Measurements from ENCODE around the gene TTC17.
"Not testable (repeated sequence)": the region's sequence is repeated elsewhere in the genome, so short reads cannot be mapped to it uniquely, and the experiment has no call there.

Gene TTC17, protein sequence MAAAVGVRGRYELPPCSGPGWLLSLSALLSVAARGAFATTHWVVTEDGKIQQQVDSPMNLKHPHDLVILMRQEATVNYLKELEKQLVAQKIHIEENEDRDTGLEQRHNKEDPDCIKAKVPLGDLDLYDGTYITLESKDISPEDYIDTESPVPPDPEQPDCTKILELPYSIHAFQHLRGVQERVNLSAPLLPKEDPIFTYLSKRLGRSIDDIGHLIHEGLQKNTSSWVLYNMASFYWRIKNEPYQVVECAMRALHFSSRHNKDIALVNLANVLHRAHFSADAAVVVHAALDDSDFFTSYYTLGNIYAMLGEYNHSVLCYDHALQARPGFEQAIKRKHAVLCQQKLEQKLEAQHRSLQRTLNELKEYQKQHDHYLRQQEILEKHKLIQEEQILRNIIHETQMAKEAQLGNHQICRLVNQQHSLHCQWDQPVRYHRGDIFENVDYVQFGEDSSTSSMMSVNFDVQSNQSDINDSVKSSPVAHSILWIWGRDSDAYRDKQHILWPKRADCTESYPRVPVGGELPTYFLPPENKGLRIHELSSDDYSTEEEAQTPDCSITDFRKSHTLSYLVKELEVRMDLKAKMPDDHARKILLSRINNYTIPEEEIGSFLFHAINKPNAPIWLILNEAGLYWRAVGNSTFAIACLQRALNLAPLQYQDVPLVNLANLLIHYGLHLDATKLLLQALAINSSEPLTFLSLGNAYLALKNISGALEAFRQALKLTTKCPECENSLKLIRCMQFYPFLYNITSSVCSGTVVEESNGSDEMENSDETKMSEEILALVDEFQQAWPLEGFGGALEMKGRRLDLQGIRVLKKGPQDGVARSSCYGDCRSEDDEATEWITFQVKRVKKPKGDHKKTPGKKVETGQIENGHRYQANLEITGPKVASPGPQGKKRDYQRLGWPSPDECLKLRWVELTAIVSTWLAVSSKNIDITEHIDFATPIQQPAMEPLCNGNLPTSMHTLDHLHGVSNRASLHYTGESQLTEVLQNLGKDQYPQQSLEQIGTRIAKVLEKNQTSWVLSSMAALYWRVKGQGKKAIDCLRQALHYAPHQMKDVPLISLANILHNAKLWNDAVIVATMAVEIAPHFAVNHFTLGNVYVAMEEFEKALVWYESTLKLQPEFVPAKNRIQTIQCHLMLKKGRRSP
- 187 to 192 reads per million in 2 donors for total RNA-seq

DNA sequence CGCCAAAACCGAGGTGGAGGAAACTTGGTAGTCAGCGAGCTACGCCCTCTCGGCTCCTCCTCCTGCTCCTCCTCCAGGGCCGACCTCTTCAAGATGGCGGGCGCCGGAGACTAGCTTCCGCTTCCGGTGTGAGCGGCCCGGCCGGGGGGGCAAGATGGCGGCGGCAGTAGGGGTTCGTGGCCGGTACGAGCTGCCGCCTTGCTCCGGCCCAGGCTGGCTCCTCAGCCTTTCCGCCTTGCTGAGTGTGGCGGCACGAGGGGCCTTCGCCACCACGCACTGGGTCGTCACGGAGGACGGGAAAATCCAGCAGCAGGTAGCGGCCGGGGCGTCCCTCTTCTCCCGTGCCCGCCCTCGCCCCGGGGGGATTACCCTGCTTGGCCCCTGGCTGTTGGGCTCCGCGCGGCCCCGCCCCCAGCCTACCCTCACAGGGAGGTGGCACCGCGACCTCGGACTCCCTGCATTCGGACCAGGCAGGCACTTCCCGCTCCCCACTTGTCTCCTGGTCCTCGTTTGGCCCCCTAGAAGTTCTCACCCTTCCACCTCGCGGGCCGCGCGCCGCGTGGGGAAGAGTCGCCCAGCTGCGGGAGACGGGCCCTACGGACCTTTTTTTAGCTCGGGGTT is at the start of gene TTC17:
Gene TTC17 (plus strand): TSS at position 120 of the 621 bp plus-strand sequence. CDS start 35 bp downstream, at position 155.
- DNase-seq, result peak; percentile 81

DNA sequence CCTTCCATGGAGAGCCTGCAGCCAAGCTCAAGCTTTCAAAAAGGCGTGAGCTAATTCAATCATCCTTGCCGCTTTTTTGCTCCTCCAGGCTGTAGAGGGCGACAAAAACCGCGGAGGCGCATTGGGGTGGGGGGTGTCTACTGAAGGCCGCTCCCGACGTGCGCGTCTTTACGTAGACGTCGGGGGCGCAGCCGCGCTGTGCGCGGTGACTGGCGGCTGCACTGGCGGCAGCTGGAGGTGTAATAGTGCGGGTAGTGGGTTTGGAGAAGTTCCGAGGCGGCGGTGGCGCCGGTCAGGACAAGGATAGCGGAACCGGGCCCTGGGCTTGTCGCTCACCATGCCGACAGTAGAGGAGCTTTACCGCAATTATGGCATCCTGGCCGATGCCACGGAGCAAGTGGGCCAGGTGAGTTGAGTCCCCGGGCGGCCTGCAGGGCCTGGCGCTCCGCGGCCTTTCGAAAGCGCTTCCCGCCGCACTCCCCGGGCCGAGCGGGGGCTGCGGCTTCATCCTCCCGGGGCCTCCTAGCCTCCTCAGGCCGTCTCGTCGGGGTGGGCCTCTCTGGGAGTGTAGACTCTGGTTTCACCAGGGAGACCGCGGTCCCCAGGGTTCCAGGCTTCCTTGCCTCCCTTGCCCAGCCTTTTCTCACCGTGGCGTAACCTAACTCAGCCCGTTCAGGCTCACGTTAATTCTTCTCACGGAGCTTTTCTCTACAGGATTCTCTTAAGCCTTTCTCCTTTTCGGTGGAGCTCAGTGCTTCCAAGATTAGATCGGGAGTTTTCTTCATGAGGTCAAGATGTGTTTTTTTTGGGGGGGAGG is 46.7 kb upstream of the TTC17 start, which contains the start of gene API5:
Gene API5 (plus strand): TSS at position 206 of the 817 bp plus-strand sequence. CDS start 132 bp downstream, at position 338.
- DNase-seq, result peak; percentile 82

DNA sequence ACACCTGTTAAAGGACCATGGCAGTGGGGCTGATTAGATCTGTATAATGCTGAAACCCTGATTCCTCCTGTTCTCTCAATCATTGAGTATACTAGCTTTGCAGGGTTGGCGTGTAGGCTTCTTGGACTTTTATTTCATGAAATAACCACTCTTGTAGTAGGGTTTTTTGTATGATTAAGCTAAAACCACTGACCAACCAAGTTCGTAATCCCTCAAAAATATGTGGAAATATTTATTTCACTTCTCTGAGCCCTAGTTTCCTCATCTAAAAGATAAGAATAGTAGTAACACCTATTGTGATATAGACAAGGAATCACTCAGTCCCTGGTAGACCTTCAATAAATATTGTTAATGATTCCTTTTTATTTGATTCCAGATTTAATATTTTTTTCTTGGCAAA is 42.8 kb upstream of the TTC17 start:
- DNase-seq, result no peak

DNA sequence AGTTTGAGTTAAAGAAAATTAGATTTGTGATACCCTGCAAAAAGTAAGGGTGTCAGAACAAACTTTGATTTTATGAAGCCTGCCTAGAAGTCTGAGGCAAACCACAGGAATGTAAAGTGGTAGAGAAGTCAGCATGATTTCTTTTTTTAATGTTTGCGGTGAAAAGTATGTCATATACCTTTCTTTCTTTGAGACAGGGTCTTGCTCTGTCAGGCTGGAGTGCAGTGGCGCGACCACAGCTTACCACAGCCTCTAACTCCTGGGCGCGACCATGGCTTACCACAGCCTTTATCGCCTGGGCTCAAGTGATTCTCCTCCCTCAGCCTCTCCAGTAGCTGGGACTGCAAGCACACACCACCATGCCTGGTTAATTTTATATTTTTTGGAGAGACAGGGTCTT is 42.3 kb upstream of the TTC17 start:
- DNase-seq, result no peak

DNA sequence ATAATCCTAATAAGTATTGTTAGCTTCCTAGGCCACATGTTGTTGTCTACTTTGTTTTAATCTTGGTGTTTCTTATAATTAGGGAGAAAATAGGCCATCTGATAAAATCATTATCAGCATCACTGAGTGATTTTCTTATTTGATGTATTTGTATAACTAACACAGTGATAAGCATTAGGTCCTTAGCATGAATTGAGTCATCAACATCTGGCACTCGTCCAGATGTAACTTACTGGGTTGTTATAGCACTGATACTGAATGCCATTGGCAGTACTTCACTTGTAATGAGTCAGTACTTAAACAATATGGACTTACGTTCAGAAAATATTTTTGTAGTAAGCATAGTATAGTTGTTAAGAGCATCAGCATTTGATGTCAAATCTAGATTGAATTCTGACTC is 30.7 kb upstream of the TTC17 start:
- DNase-seq, result no peak

DNA sequence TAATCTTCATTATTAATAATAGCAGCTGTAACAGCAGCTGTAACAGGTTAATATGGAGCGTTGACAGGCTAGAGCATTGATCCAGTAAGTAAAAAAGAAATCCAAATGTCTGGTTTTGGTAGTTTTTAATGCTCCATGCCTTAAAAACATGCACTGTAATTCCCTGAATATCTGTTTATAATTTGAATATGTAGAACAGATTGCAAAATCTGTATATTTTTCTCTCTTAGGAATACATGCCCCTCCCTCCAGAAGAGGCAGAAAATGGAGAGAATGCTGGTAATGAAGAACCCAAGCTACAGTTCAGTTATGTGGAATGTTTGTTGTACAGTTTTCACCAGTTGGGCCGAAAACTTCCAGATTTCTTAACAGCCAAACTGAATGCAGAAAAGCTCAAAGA is 30.2 kb upstream of the TTC17 start:
- DNase-seq, result no peak

DNA sequence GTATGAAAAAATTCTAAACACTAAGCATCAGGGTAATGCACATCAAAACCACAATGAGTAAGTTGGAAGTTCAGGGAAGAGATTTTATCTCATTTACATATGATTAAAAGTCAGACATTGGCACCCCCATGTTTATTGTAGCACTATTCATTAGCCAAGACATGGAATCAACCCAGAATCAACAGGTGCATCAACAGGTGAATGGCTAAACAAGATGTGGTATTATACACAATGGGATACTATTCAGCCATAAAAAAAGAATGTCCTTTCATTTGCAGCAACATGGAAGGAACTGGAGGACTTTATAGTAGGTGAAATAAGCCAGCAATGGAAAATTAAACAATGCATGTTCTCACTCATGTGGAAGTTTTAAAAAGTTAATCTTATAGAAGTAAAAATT is 17.6 kb upstream of the TTC17 start:
- no peak for DNase-seq

DNA sequence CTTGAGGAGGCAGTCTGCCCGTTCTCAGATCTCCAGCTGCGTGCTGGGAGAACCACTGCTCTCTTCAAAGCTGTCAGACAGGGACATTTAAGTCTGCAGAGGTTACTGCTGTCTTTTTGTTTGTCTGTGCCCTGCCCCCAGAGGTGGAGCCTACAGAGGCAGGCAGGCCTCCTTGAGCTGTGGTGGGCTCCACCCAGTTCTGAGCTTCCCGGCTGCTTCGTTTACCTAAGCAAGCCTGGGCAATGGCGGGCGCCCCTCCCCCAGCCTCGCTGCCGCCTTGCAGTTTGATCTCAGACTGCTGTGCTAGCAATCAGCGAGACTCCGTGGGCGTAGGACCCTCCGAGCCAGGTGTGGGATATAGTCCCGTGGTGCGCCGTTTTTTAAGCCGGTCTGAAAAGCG is 7.3 kb upstream of the TTC17 start:
- not testable (repeated sequence) for DNase-seq

DNA sequence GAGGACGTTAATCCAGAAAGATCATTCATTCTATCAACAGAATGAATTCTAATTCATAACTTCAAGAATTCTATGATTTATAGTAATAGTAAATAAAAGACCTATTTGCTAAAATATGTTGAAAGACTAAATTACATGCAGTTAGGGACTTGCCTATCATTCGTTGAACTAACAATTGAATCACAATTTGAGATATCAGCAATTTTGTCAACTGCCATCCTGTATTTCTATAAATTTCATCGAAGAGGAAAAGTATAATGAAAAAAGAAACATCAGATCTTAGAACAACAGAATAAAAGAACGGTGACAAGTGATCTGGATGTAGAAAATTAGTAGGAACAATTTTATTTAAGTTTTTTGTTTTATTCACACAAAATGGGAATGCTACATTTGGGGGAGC is 4.4 kb upstream of the TTC17 start:
- DNase-seq, result no peak

DNA sequence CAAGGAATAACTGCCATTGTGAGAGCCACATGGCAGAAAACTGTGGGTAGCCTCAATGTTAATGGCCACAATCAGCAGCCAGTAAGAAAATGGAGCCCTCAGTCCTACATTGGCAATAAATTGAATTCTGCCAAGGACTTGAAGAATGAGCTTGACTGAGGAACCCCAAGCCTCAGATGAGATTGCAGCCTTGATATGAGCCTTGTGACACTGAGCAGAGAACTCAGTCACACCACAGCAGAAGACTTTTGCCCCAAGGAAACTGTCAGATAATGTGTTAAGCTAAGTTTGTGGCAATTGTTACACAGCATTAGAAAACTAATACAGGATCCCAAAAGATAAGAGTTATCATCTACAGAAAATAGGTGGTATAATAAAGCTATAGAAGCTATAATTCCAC is 2.4 kb upstream of the TTC17 start:
- DNase-seq, result no peak

DNA sequence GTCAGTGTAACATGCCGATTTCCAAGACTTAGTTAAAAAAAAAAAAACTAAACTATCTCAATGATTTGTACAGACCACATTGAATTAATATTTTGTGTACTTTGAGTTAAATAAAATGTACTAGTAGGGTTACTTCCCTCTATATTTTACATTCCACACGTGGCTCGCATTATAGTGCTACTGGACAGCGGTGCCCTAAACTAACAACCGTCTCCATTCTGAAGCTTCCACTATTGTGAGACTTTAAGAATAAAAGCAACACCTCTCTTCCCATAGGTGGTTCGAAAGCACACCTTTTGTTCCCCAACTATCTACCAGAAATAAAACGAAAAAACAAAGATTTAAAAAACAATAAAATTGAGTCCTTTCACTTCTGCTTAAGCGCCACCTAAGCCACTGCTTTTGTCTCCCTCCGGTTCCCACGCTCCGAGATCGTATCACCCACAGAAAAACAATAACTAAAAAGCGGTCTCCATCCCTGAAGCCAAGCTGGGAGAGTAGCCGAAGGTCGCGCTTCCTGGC is 380 bp upstream of the TTC17 start:
- no peak for DNase-seq

DNA sequence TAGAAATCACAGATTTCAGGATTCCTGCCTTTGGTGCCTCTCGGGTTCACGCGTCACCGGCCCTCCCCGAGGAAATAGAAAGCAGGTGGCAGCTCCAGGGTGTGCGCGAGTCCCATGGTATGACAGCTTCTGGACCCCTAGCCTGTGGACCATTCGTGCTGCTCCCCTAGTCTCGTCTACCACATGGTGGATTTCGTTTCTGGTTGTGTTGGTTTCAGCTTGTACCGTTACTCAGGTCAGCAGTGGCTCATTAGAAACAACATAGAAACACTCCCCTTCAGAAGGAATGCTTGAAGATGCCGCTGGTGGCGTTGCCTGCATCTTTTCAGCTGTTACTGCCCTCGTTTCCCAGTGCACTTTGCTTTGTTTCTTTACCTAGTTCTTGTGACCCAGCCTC is 700 bp downstream of the TTC17 start:
- DNase-seq, result no peak

DNA sequence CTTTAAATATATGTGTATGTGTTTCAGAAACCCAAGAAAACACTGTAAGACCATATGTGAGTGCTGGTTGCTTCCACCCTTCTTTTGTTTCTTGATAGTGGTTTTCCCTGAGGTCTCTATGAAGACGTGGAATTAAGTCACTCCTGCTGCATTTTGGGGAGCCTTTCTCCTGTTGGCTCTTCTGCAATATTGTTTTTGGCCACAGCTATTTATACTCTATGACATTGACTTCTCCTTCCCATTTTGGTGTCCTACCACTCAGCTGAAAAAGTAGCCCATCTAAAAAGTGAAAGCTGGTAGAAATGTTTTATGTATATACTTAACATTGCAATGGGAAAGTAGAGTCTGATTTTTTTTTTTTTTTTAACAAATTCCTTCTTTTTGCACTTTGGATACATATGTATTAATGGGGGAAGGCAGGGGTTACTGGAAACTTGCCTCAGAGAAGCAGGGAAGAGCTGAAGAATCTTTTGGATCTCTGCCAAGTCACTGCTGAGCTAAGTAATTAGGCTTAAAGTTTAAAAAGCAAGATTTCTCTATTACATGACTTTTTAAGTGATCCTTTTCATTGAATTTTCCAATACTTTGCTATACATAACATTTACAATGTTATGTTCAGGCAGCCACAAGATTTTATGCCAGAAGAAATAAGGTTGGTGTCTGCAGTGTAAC is 1.8 kb downstream of the TTC17 start:
- DNase-seq, result no peak

DNA sequence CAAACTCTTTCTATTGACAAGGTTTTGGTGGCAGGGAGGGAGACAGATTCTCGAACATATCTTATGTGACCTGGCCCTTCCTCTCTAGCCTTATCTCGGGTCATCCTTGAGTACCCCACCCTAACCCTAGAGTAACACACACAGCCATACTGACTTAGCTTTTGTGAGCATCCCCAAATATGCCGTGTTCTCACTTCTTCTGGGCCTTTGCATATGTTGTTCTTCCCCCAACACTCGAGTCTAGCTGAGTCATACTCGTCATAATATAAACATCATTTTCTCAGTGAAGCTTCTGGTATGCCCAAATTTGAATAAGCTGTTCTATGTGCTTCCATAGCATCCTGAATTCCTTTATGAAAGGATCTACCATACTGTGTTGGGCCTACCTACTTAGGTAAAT is 8.0 kb downstream of the TTC17 start:
- no peak for DNase-seq

DNA sequence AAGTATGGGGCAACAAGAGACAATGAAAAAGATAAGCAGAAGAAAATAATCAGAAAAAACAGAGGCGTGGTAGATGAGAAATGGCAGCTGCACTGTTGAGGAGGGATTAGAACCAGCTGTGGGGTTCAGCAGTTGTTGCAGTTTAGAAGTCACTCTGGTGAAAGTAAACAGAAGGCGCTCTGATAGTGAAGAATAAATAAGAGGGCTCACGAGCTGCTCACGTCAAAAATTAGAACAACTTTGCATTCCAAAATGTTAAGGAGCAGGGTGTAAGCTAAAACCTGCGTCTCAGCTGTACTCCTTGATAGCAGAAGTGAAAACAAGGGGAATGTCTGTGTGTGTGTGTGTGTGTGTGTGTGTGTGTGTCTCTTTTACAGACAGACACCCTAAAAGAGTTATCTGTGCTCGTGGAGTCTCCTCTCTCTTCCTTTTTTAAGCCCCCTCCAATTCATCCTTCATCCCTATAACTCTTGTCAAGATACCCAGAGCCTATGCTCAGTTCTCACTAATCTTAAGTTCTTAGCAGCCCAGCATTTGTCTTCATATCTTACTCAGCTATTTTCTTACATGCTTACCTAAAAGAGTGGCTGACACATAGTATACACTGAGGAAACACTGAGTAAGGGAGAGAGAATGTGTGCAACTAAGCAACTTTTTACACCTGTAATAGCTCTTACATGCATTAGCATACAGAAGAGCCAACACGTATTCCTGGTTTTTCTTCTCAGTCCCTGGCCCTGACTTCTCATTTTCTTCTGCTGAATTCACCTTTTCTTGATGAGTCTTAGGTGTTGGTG is 8.9 kb downstream of the TTC17 start:
- no peak for DNase-seq

DNA sequence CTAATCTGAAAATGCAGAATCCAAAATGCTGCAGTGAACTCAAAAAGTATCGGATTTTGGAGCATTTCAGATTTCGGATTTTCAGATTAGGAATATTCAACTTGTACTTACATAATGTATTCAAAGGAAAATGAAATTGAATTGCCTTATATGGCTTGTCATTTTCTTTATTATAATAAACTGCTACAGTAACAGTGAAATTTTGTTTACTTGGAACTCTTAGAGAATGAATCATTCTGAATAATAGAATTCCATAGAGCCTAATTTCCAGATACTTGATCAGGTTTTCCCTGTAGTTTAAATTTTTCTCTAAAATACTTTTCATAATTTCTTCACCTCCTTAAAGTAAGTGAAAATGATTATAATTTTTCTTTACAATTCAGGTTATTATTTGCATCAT is 17.3 kb downstream of the TTC17 start:
- DNase-seq, result no peak

DNA sequence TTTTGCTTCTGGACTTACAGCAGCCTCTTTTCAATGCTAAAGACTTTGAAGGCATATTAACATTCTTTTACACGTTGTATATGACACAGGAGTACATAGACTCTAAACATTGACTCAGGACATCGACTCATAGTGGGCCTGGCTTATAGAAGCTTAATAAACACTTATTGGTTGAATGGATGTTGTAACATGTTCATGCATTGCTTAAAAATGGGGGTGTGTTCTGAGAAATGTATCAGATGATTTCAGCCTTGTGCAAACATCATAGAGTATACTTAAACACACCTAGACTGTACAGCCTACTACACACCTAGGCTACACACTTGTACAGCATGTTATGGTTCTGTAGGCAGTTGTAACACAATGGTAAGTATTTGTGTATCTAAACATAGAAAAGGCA is 17.9 kb downstream of the TTC17 start:
- no peak for DNase-seq

DNA sequence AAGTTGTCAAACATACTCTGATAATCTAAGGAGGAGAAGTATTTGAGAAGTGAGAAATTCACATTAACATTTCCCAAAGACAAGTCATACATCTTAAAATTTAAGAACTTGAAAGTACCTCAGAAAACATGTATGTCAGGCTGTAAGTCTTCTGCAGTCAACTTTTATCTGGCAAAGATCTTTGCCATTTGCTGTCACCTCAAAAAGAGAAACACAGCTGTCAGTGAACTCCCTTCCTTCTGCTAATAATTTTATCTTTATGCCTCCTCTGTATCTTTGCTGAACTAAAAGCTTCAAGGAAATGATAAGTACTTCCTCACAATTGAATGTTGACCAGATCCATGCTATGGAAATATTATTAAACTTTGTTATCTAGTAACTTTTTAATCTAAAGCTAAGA is 18.7 kb downstream of the TTC17 start:
- DNase-seq, result no peak

DNA sequence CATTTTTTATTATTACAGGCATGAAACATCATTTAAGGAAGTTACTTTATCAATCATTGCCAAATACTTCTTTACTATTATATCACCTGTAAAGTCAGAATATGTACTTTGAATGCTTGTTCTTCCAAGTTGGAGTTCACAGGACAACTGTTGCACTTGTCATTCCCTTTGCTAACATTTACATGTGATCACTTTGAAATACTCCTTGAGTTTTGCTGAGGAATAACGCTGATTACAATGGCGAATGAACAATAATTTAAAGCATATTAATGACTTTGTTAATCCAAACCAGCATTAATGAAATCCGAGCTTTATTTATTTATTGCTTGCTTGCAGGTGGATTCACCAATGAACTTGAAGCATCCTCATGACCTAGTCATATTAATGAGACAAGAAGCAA is 20.2 kb downstream of the TTC17 start:
- no peak for DNase-seq

DNA sequence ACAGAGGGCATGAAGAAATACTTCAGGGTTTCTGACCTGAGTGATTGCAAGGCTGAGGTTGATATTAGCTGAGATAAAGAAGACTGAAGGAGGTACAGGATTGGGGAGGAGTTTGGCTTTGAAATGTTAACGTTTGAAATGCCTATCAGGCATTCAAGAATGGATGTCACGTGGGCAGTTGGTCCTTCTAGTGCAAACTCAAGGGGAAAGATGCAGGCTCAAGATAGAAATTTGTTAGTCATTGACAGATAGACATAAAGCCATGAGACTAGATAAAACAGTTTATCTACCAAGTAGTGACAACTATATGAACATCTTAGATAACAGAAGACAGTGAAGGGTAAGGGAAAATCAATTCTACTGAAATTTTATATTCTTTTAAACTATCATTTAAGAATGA is 23.1 kb downstream of the TTC17 start:
- DNase-seq, result no peak

Measured in activated gamma-delta T cell (primary cell).